T-helper 1 cell treated with Interleukin-12 subunit alpha and Interleukin-12 subunit beta and Interleukin-4 antibody, amounts not matched to agents 30 μg/mL and 1 μg/mL, for 36 hours (primary cell): ENCODE results near the gene AP2A2.
"Not testable (repeated sequence)": the region's sequence is repeated elsewhere in the genome, so short reads cannot be mapped to it uniquely, and the experiment has no call there.

Source experiments
- H3K27ac Mint-ChIP-seq: one replicate; pipeline ENCODE4 v1.8.0; 2021; ENCODE audit warnings: mild to moderate bottlenecking, mixed read lengths
- H3K27me3 Mint-ChIP-seq: one replicate; pipeline ENCODE4 v1.8.0; 2021; ENCODE audit warnings: low read depth, mixed read lengths
- H3K36me3 Mint-ChIP-seq: one replicate; pipeline ENCODE4 v1.8.0; 2021; ENCODE audit warnings: low read depth, mixed read lengths
- H3K4me1 Mint-ChIP-seq: one replicate; pipeline ENCODE4 v1.8.0; 2021; ENCODE audit warnings: low read depth, mixed read lengths
- H3K4me3 Mint-ChIP-seq: one replicate; pipeline ENCODE4 v1.8.0; 2021; ENCODE audit warnings: mild to moderate bottlenecking, moderate library complexity, mixed read lengths
- H3K9me3 Mint-ChIP-seq: one replicate; pipeline ENCODE4 v1.8.0; 2021; ENCODE audit warnings: mixed read lengths

Gene AP2A2

GRCh38 chr11:947744-948143 lies 22.1 kb downstream of the AP2A2 start:
- H3K27ac Mint-ChIP-seq: no peak overlapping the region
- peaks cover 1% of the 10 kb centered on the region for H3K4me1 Mint-ChIP-seq
- H3K36me3 Mint-ChIP-seq: peaks cover 28% of the 10 kb centered on the region
- no peaks in the 10 kb centered on the region for H3K27me3 Mint-ChIP-seq
- peaks cover 10% of the 10 kb centered on the region for H3K9me3 Mint-ChIP-seq
- H3K4me3 Mint-ChIP-seq: no peak overlapping the region

GRCh38 chr11:951507-951906 lies 25.8 kb downstream of the AP2A2 start:
- no peak overlapping the region for H3K4me3 Mint-ChIP-seq
- peaks cover 13% of the 10 kb centered on the region for H3K36me3 Mint-ChIP-seq
- no peaks in the 10 kb centered on the region for H3K27me3 Mint-ChIP-seq

GRCh38 chr11:952406-953385 lies 27.0 kb downstream of the AP2A2 start:
- Mint-ChIP-seq H3K27me3 (no peaks in the 10 kb centered on the region), H3K36me3 (peaks cover 12% of the 10 kb centered on the region), H3K4me3 (no peak overlapping the region), H3K4me1 (peaks cover 5% of the 10 kb centered on the region), H3K27ac (no peak overlapping the region), H3K9me3 (peaks cover 9% of the 10 kb centered on the region)

More at GRCh38 chr11:951507-951906, 25.8 kb downstream of the AP2A2 start:
- peaks cover 5% of the 10 kb centered on the region for H3K4me1 Mint-ChIP-seq
- no peak overlapping the region for H3K27ac Mint-ChIP-seq
- H3K9me3 Mint-ChIP-seq: peaks cover 10% of the 10 kb centered on the region

GRCh38 chr11:953512-953911 lies 27.8 kb downstream of the AP2A2 start:
- no peaks in the 10 kb centered on the region for H3K27me3 Mint-ChIP-seq
- peaks cover 4% of the 10 kb centered on the region for H3K9me3 Mint-ChIP-seq
- H3K4me1 Mint-ChIP-seq: peaks cover 5% of the 10 kb centered on the region
- no peak overlapping the region for H3K4me3 Mint-ChIP-seq
- peaks cover 9% of the 10 kb centered on the region for H3K36me3 Mint-ChIP-seq
- no peak overlapping the region for H3K27ac Mint-ChIP-seq

GRCh38 chr11:954392-955153 lies 28.9 kb downstream of the AP2A2 start:
- Mint-ChIP-seq H3K36me3 (peaks cover 5% of the 10 kb centered on the region), H3K27me3 (no peaks in the 10 kb centered on the region), H3K9me3 (peaks cover 4% of the 10 kb centered on the region), H3K4me3 (no peak overlapping the region), H3K4me1 (peaks cover 5% of the 10 kb centered on the region), H3K27ac (no peak overlapping the region)

- no peak overlapping the region for H3K4me3 Mint-ChIP-seq
- peaks cover 5% of the 10 kb centered on the region for H3K4me1 Mint-ChIP-seq
- H3K9me3 Mint-ChIP-seq: no peaks in the 10 kb centered on the region
- H3K36me3 Mint-ChIP-seq: no peaks in the 10 kb centered on the region
- H3K27me3 Mint-ChIP-seq: no peaks in the 10 kb centered on the region
- no peak overlapping the region for H3K27ac Mint-ChIP-seq
Measured at GRCh38 chr11:955154-956063, 29.7 kb downstream of the AP2A2 start.

- Mint-ChIP-seq H3K4me3 (no peak overlapping the region), H3K27me3 (no peaks in the 10 kb centered on the region), H3K9me3 (no peaks in the 10 kb centered on the region), H3K4me1 (peaks cover 5% of the 10 kb centered on the region), H3K27ac (no peak overlapping the region), H3K36me3 (peaks cover 3% of the 10 kb centered on the region)
Measured at GRCh38 chr11:957212-957920, 31.7 kb downstream of the AP2A2 start.

GRCh38 chr11:958101-958500 lies 32.4 kb downstream of the AP2A2 start:
- H3K4me1 Mint-ChIP-seq: peaks cover 5% of the 10 kb centered on the region
- peaks cover 6% of the 10 kb centered on the region for H3K36me3 Mint-ChIP-seq
- H3K4me3 Mint-ChIP-seq: no peak overlapping the region
- H3K27ac Mint-ChIP-seq: no peak overlapping the region
- no peaks in the 10 kb centered on the region for H3K9me3 Mint-ChIP-seq
- H3K27me3 Mint-ChIP-seq: no peaks in the 10 kb centered on the region

GRCh38 chr11:959027-959426 lies 33.4 kb downstream of the AP2A2 start:
- Mint-ChIP-seq H3K27ac (no peak overlapping the region), H3K27me3 (no peaks in the 10 kb centered on the region), H3K9me3 (no peaks in the 10 kb centered on the region), H3K4me3 (no peak overlapping the region), H3K4me1 (peaks cover 5% of the 10 kb centered on the region), H3K36me3 (peaks cover 11% of the 10 kb centered on the region)

- H3K27ac Mint-ChIP-seq: no peak overlapping the region
- H3K4me3 Mint-ChIP-seq: no peak overlapping the region
- H3K9me3 Mint-ChIP-seq: no peaks in the 10 kb centered on the region
- no peaks in the 10 kb centered on the region for H3K27me3 Mint-ChIP-seq
- peaks cover 2% of the 10 kb centered on the region for H3K4me1 Mint-ChIP-seq
- H3K36me3 Mint-ChIP-seq: peaks cover 17% of the 10 kb centered on the region
Measured at GRCh38 chr11:959608-960007, 33.9 kb downstream of the AP2A2 start.

- not testable (repeated sequence) for H3K9me3 Mint-ChIP-seq, H3K4me1 Mint-ChIP-seq, H3K27me3 Mint-ChIP-seq, H3K4me3 Mint-ChIP-seq, H3K27ac Mint-ChIP-seq
- peaks cover 23% of the 10 kb centered on the region for H3K36me3 Mint-ChIP-seq
Measured at GRCh38 chr11:961310-961920, 35.7 kb downstream of the AP2A2 start.

- Mint-ChIP-seq H3K36me3 (peaks cover 23% of the 10 kb centered on the region), H3K27me3 (no peaks in the 10 kb centered on the region), H3K4me3 (no peak overlapping the region), H3K9me3 (no peaks in the 10 kb centered on the region), H3K27ac (no peak overlapping the region), H3K4me1 (peaks cover 2% of the 10 kb centered on the region)
Measured at GRCh38 chr11:961921-962320, 36.3 kb downstream of the AP2A2 start.

- Mint-ChIP-seq H3K27me3 (no peaks in the 10 kb centered on the region), H3K36me3 (peaks cover 23% of the 10 kb centered on the region), H3K4me1 (peaks cover 2% of the 10 kb centered on the region), H3K27ac (no peak overlapping the region), H3K4me3 (no peak overlapping the region), H3K9me3 (no peaks in the 10 kb centered on the region)
Measured at GRCh38 chr11:962688-963087, 37.0 kb downstream of the AP2A2 start.
